SK-N-SH (cell line): ENCODE measurements around the gene SEMA3F. TPM values are rescaled to one million over a fixed set of nuclear protein-coding genes. Genes with fewer than 3 reads are reported as not detected.

Experiments used
- CTCF ChIA-PET: fragments of 300-600, 350-600 bp; formaldehyde crosslinking; extraction: SDS; loops from one replicate; lab custom pipeline; 2021; lab: Yijun Ruan, JAX
- POLR2A ChIA-PET: fragments of 350-600 bp; sonication (Branson Sonifier 250); formaldehyde crosslinking; extraction: SDS; loops from one replicate; lab custom pipeline; 2020; ENCODE audit warnings: antibody characterized with exemption, inconsistent platforms; lab: Yijun Ruan, JAX
- DNase-seq: peaks from one replicate; pipeline ENCODE4 v3.0.0; 2012
- H2AFZ ChIP-seq: fragments of 200-600 bp; sonication (generic); 2 replicates; pipeline ENCODE4 v1.8.1; 2016; ENCODE audit warnings: antibody characterized with exemption, mild to moderate bottlenecking, low read depth
- H3F3A ChIP-seq: fragments of 200-600 bp; sonication (generic); replicated peaks from 2 replicates; pipeline ENCODE3; 2016; ENCODE audit warnings: antibody characterized with exemption, mild to moderate bottlenecking; ENCODE audit not compliant: insufficient read depth
- H3K27ac ChIP-seq, 2 experiments: fragments of 200-500 bp in 1 of 2; fragments of 200-600 bp in 1 of 2; sonication (Bioruptor generic) in 1 of 2; sonication (generic), shearing (Covaris generic) in 1 of 2; 2 replicates each; pipeline versions ENCODE4 v1.5.1 to v1.6.1; 2014 to 2016; ENCODE audit warnings: low read depth in 2 of 2, inconsistent platforms in 1 of 2, low read length in 1 of 2, mild to moderate bottlenecking in 1 of 2, mixed read lengths in 1 of 2
- H3K27me3 ChIP-seq: fragments of 200-600 bp; sonication (generic), shearing (Covaris generic); 2 replicates; pipeline ENCODE4 v1.6.1; 2016; ENCODE audit warnings: mixed run types; ENCODE audit not compliant: insufficient read depth
- H3K36me3 ChIP-seq, 2 experiments: fragments of 200-500 bp in 1 of 2; fragments of 200-600 bp in 1 of 2; sonication (Bioruptor generic) in 1 of 2; sonication (generic) in 1 of 2; replicated peaks in 1 of 2; 2 replicates each; pipeline versions ENCODE3 to v1.5.1; 2014 to 2016; ENCODE audit warnings: low read length in 1 of 2, mild to moderate bottlenecking in 1 of 2; ENCODE audit not compliant: insufficient read depth in 2 of 2, control insufficient read depth in 1 of 2
- H3K4me1 ChIP-seq, 2 experiments: fragments of 200-500 bp in 1 of 2; fragments of 200-600 bp in 1 of 2; sonication (Bioruptor generic) in 1 of 2; sonication (generic), shearing (Covaris generic) in 1 of 2; 2 replicates each; pipeline versions ENCODE4 v1.5.1 to v1.6.1; 2014 to 2016; ENCODE audit warnings: low read depth in 1 of 2, low read length in 1 of 2, mixed run types in 1 of 2; ENCODE audit not compliant: insufficient read depth in 2 of 2, control insufficient read depth in 1 of 2
- H3K4me2 ChIP-seq: fragments of 200-600 bp; sonication (generic), shearing (Covaris generic); 2 replicates; pipeline ENCODE4 v1.6.1; 2017; ENCODE audit warnings: mixed run types
- H3K4me3 ChIP-seq, 2 experiments: fragments of 200-500 bp in 1 of 2; fragments of 200-600 bp in 1 of 2; sonication (Bioruptor generic) in 1 of 2; sonication (generic), shearing (Covaris generic) in 1 of 2; 2 replicates each; pipeline versions ENCODE4 v1.5.1 to v1.8.1; 2014 to 2016; ENCODE audit warnings: low read depth in 2 of 2, inconsistent platforms in 1 of 2, low read length in 1 of 2, mild to moderate bottlenecking in 1 of 2, mixed read lengths in 1 of 2, moderate library complexity in 1 of 2
- H3K79me2 ChIP-seq: fragments of 200-600 bp; sonication (generic); 2 replicates; pipeline ENCODE4 v1.8.1; 2017; ENCODE audit warnings: mild to moderate bottlenecking; ENCODE audit not compliant: insufficient read depth
- H3K9ac ChIP-seq: fragments of 200-600 bp; sonication (generic); 2 replicates; pipeline ENCODE4 v1.6.1; 2017; ENCODE audit warnings: mixed run types
- H3K9me2 ChIP-seq: fragments of 200-600 bp; sonication (generic); 2 replicates; pipeline ENCODE4 v1.6.1; 2017; ENCODE audit warnings: mixed run types
- H3K9me3 ChIP-seq: fragments of 200-600 bp; sonication (generic); 2 replicates; pipeline ENCODE4 v1.6.1; 2017; ENCODE audit warnings: mixed run types, mild to moderate bottlenecking, moderate library complexity
- H4K20me1 ChIP-seq: fragments of 200-600 bp; sonication (generic); 2 replicates; pipeline ENCODE4 v1.6.1; 2017; ENCODE audit warnings: mild to moderate bottlenecking, mixed run types; ENCODE audit not compliant: insufficient read depth
- CTCF ChIP-seq: fragments of 200-600 bp; sonication (generic); IDR thresholded peaks from 2 replicates; pipeline ENCODE4 v1.6.1; 2017; ENCODE audit warnings: antibody characterized with exemption, mild to moderate bottlenecking, moderate library complexity
- ELF1 ChIP-seq: IDR thresholded peaks from 2 replicates; pipeline ENCODE4 v1.4.0; 2012
- EP300 ChIP-seq, 2 experiments: IDR thresholded peaks; 2 replicates each; pipeline versions ENCODE4 v1.4.0 to v1.6.1; 2012; ENCODE audit warnings: borderline replicate concordance in 1 of 2, low read depth in 1 of 2, low read length in 1 of 2
- EZH2phosphoT487 ChIP-seq: fragments of 200-600 bp; sonication (generic); IDR thresholded peaks from 2 replicates; pipeline ENCODE4 v1.6.1; 2017; ENCODE audit warnings: low read depth, mixed run types, mild to moderate bottlenecking, antibody characterized with exemption, moderate library complexity, borderline replicate concordance
- FOXJ3 ChIP-seq: sonication (generic); formaldehyde crosslinking; IDR thresholded peaks from 2 replicates; pipeline ENCODE4 v1.5.1; 2020; ENCODE audit warnings: mild to moderate bottlenecking, missing genetic modification reagents
- GABPA ChIP-seq: IDR thresholded peaks from 2 replicates; pipeline ENCODE4 v1.4.0; 2012; ENCODE audit warnings: low read depth, mild to moderate bottlenecking
- IRF3 ChIP-seq: fragments of 150-350 bp; IDR thresholded peaks from 2 replicates; pipeline ENCODE4 v1.6.1; 2016; ENCODE audit warnings: mild to moderate bottlenecking, low read depth, low read length
- MAX ChIP-seq: IDR thresholded peaks from 2 replicates; pipeline ENCODE4 v1.4.0; 2012; ENCODE audit warnings: low read depth
- MEF2A ChIP-seq: IDR thresholded peaks from 2 replicates; pipeline ENCODE4 v1.4.0; 2012; ENCODE audit warnings: low read depth, borderline replicate concordance
- NFIC ChIP-seq: IDR thresholded peaks from 2 replicates; pipeline ENCODE4 v1.4.0; 2012; ENCODE audit warnings: borderline replicate concordance
- PBX3 ChIP-seq: IDR thresholded peaks from 2 replicates; pipeline ENCODE4; 2012
- RAD21 ChIP-seq: IDR thresholded peaks from 2 replicates; pipeline ENCODE4 v1.6.1; 2012; ENCODE audit warnings: mild to moderate bottlenecking, low read length
- RCOR1 ChIP-seq: fragments of 150-350 bp; IDR thresholded peaks from 2 replicates; pipeline ENCODE4 v1.6.1; 2017; ENCODE audit warnings: antibody characterized with exemption, low read length
- REST ChIP-seq: IDR thresholded peaks from 2 replicates; pipeline ENCODE4 v1.6.1; 2012; ENCODE audit warnings: mild to moderate bottlenecking, low read depth, low read length, moderate library complexity
- RFX5 ChIP-seq: IDR thresholded peaks from 2 replicates; pipeline ENCODE4 v1.6.1; 2012; ENCODE audit warnings: mild to moderate bottlenecking, improper control_type of control experiment, low read length
- RXRA ChIP-seq: IDR thresholded peaks from 2 replicates; pipeline ENCODE4 v1.4.0; 2012; ENCODE audit warnings: low read depth, mild to moderate bottlenecking, borderline replicate concordance
- SIN3A ChIP-seq: IDR thresholded peaks from 2 replicates; pipeline ENCODE4 v1.6.1; 2012; ENCODE audit warnings: low read depth, mild to moderate bottlenecking, low read length, moderate library complexity, borderline replicate concordance
- TAF1 ChIP-seq: IDR thresholded peaks from 2 replicates; pipeline ENCODE4 v1.6.1; 2012; ENCODE audit warnings: low read depth, mild to moderate bottlenecking, low read length, moderate library complexity, borderline replicate concordance
- YY1 ChIP-seq: IDR thresholded peaks from 2 replicates; pipeline ENCODE4 v1.4.0; 2012; ENCODE audit warnings: low read depth, mild to moderate bottlenecking
- WGBS: methylation state at CpG from one replicate; pipeline ENCODE4 v1.1.6; 2017; ENCODE audit warnings: low lambda C conversion rate; 5-methylcytosine and 5-hydroxymethylcytosine counted together
- polyA plus RNA-seq, 3 experiments: library from polyadenylated mRNA; depleted of rRNA; stranded (reverse); fragments of >200 nt; gene quantifications; 2 replicates each; pipeline ENCODE4 v1.2.3, GENCODE V29; 2012

Gene SEMA3F
- polyA plus RNA-seq, 1 of the 3 experiments (the other 2 are of a cell fraction) = 30.4 TPM

GRCh38 chr3:50230104-50230793, 75.1 kb downstream of the SEMA3F start (continued):
- TF ChIP-seq CTCF (no peak), EP300 (IDR thresholded peaks at IDR 0.05; ENCODE audit: borderline replicate concordance in 1 of 2, low read depth in 1 of 2, low read length in 1 of 2) (no peak), FOXJ3 (CRISPR knock-in tag) (no peak), MAX (no peak), TAF1 (no peak), RXRA (no peak)

- CTCF ChIA-PET = interaction anchor here (7.6 to 61.6 kb wide), 3 partner anchors 18 to 47 kb away, joined by 91 to 1375 read pairs (median 433); partner anchors contain the start of genes GNAI2, GNAT1 and LSMEM2
- no peak for TF ChIP-seq RFX5
- no peak for TF ChIP-seq MEF2A
- no peak for TF ChIP-seq REST
- no peak for TF ChIP-seq TAF1
- no peak for TF ChIP-seq EP300 (IDR thresholded peaks at IDR 0.05; ENCODE audit: borderline replicate concordance in 1 of 2, low read depth in 1 of 2, low read length in 1 of 2)
- TF ChIP-seq IRF3 = no peak
- TF ChIP-seq RCOR1 = no peak
- no peak for TF ChIP-seq SIN3A
- no peak for TF ChIP-seq GABPA
- no peak for TF ChIP-seq ELF1
- no peak for TF ChIP-seq PBX3
- no peak for TF ChIP-seq YY1
- no peak for TF ChIP-seq RAD21
- TF ChIP-seq EZH2phosphoT487 = no peak
- no peak for TF ChIP-seq CTCF
- TF ChIP-seq NFIC = no peak
- TF ChIP-seq MAX = no peak
Measured at GRCh38 chr3:50230794-50231125, 75.6 kb downstream of the SEMA3F start.

More at GRCh38 chr3:50230794-50231125, 75.6 kb downstream of the SEMA3F start:
- Histone ChIP-seq H4K20me1 (no peaks in the 10 kb centered on the region), H3K4me1 (peaks cover 3 to 9% of the 10 kb centered on the region in 2 experiments; a peak in 1 of 4 replicates), H2AFZ (no peak overlapping the region), H3K4me3 (no peak overlapping the region), H3K36me3 (no peaks in the 10 kb centered on the region), H3K9ac (no peak overlapping the region), H3K9me3 (no peaks in the 10 kb centered on the region), H3F3A (peaks cover 6% of the 10 kb centered on the region), H3K4me2 (no peak overlapping the region), H3K27ac (no peak overlapping the region), H3K9me2 (no peaks in the 10 kb centered on the region), H3K27me3 (no peaks in the 10 kb centered on the region), H3K79me2 (no peaks in the 10 kb centered on the region)
- WGBS = 71% methylated on average over 3 of the region's 4 CpGs
- POLR2A ChIA-PET = interaction anchor here (0.9 kb wide), 1 partner anchor 30 kb away, joined by 4 read pairs; no protein-coding TSS in a partner anchor
- no peak for DNase-seq
